Thymus (tissue), 11 donors: ENCODE measurements around the gene LRP1. TPM values are rescaled to one million over a fixed set of nuclear protein-coding genes. Genes with fewer than 3 reads are reported as not detected.

Experiments used
- DNase-seq, 9 donors: peaks; one replicate each; pipeline ENCODE4 v3.0.0-alpha.2; 2013; ENCODE audit warnings: low spot score in 9 of 9, low read depth in 6 of 9, missing footprints in 1 of 9
- H3K27ac ChIP-seq, 2 donors: one replicate each; pipeline ENCODE4 v1.5.1; 2013; ENCODE audit warnings: control low read depth in 1 of 2, low read depth in 1 of 2, low read length in 1 of 2, mild to moderate bottlenecking in 1 of 2, moderate library complexity in 1 of 2
- H3K27me3 ChIP-seq, 2 donors: one replicate each; pipeline ENCODE4 v1.5.1; 2013; ENCODE audit warnings: low read length in 1 of 2; ENCODE audit not compliant: control insufficient read depth in 2 of 2, insufficient read depth in 1 of 2
- H3K36me3 ChIP-seq, 2 donors: one replicate each; pipeline ENCODE4 v1.5.1; 2013; ENCODE audit warnings: low read length in 1 of 2, mild to moderate bottlenecking in 1 of 2, moderate library complexity in 1 of 2; ENCODE audit not compliant: control insufficient read depth in 2 of 2, insufficient read depth in 2 of 2
- H3K4me1 ChIP-seq, 2 donors: one replicate each; pipeline ENCODE4 v1.5.1; 2013; ENCODE audit warnings: low read length in 2 of 2; ENCODE audit not compliant: control insufficient read depth in 2 of 2, insufficient read depth in 2 of 2
- H3K4me3 ChIP-seq, 2 donors: one replicate each; pipeline ENCODE4 v1.5.1; 2013; ENCODE audit warnings: low read length in 2 of 2, control low read depth in 1 of 2, mild to moderate bottlenecking in 1 of 2
- H3K9me3 ChIP-seq, 2 donors: one replicate each; pipeline ENCODE4 v1.5.1; 2013; ENCODE audit warnings: low read length in 1 of 2, mild to moderate bottlenecking in 1 of 2; ENCODE audit not compliant: control insufficient read depth in 2 of 2, insufficient read depth in 1 of 2
- WGBS: extraction: QIAGEN DNeasy Blood & Tissue Kit; methylation state at CpG from one replicate; pipeline ENCODE4 v1.1.7; 2013; 5-methylcytosine and 5-hydroxymethylcytosine counted together
- polyA plus RNA-seq: library from polyadenylated mRNA; stranded (reverse); fragments of 200-250 nt; gene quantifications from one replicate; pipeline ENCODE4 v1.2.3, GENCODE V29; 2013
- total RNA-seq: library from RNA; stranded (reverse); fragments of 120-200 nt; gene quantifications from one replicate; pipeline ENCODE4 v1.2.4, GENCODE V29; 2013
- donor health status: healthy.

The LRP1 gene
- total and polyA plus RNA-seq, 2 donors: 4.5 to 22.6 TPM

- WGBS: 76% methylated on average over 7 of the region's 7 CpGs
- H3K4me1 ChIP-seq: peaks cover 11 to 39% of the 10 kb centered on the region in 2 donors
Measured at GRCh38 chr12:57109207-57110103, 18.8 kb upstream of the LRP1 start.

GRCh38 chr12:57110104-57111030 lies 17.9 kb upstream of the LRP1 start:
- H3K36me3 ChIP-seq: peaks cover 29 to 30% of the 10 kb centered on the region in 2 donors
- 4% methylated on average over 28 of the region's 28 CpGs for WGBS

More at GRCh38 chr12:57109207-57110103, 18.8 kb upstream of the LRP1 start:
- Histone ChIP-seq H3K27me3 (no peaks in the 10 kb centered on the region), H3K27ac (peak overlapping the region; percentile 98), H3K36me3 (peaks cover 38 to 39% of the 10 kb centered on the region in 2 donors), H3K9me3 (peaks cover 0 to 4% of the 10 kb centered on the region in 2 donors), H3K4me3 (peak overlapping the region; percentile 52 to 75)
- DNase-seq: no peak

GRCh38 chr12:57111031-57111734 lies 17.1 kb upstream of the LRP1 start, which contains the start of gene STAT6:
Gene STAT6, minus strand, starts transcription at chr12:57111362. Its CDS starts 3,084 bp downstream, at chr12:57108278.
- H3K27me3 ChIP-seq: no peaks in the 10 kb centered on the region
- H3K36me3 ChIP-seq: peaks cover 21 to 22% of the 10 kb centered on the region in 2 donors
- peak within 1 kb of the TSS; percentile 52 to 75 for H3K4me3 ChIP-seq
- DNase-seq: peak in 7 of 9 donors; percentile 49 to 96 (median 87)
- under 1% methylated on average over 13 of the region's 13 CpGs for WGBS
- peaks cover 0 to 4% of the 10 kb centered on the region in 2 donors for H3K9me3 ChIP-seq
- H3K4me1 ChIP-seq: peaks cover 11 to 39% of the 10 kb centered on the region in 2 donors
- H3K27ac ChIP-seq: peak within 1 kb of the TSS; percentile 98

More at GRCh38 chr12:57110104-57111030, 17.9 kb upstream of the LRP1 start:
- H3K9me3 ChIP-seq: peaks cover 0 to 4% of the 10 kb centered on the region in 2 donors
- DNase-seq: peak in 5 of 9 donors; percentile 63 to 77 (median 66)
- H3K27me3 ChIP-seq: no peaks in the 10 kb centered on the region
- peak overlapping the region; percentile 98 for H3K27ac ChIP-seq
- H3K4me3 ChIP-seq: peak overlapping the region; percentile 52 to 75
- peaks cover 11 to 39% of the 10 kb centered on the region in 2 donors for H3K4me1 ChIP-seq

GRCh38 chr12:57112492-57113294 lies 15.6 kb upstream of the LRP1 start:
- WGBS: 76% methylated on average over 9 of the region's 9 CpGs
- Histone ChIP-seq H3K4me1 (peaks cover 11 to 39% of the 10 kb centered on the region in 2 donors), H3K27ac (peak overlapping the region; percentile 98), H3K36me3 (peaks cover 6 to 8% of the 10 kb centered on the region in 2 donors), H3K4me3 (peak overlapping the region; percentile 52 to 75), H3K9me3 (peaks cover 0 to 4% of the 10 kb centered on the region in 2 donors), H3K27me3 (no peaks in the 10 kb centered on the region)
- peak in 2 of 9 donors; percentile 96 to 97 for DNase-seq

GRCh38 chr12:57116580-57117281 lies 11.6 kb upstream of the LRP1 start:
- Histone ChIP-seq H3K36me3 (no peaks in the 10 kb centered on the region), H3K4me3 (no peak overlapping the region)

GRCh38 chr12:57118711-57119271 lies 9.5 kb upstream of the LRP1 start:
- 90% methylated on average over 1 of the region's 1 CpG for WGBS
- no peak for DNase-seq
- no peaks in the 10 kb centered on the region for H3K27me3 ChIP-seq
- no peak overlapping the region for H3K27ac ChIP-seq
- H3K36me3 ChIP-seq: no peaks in the 10 kb centered on the region
- no peak overlapping the region for H3K4me3 ChIP-seq
- no peaks in the 10 kb centered on the region for H3K4me1 ChIP-seq
- peaks cover 0 to under 1% of the 10 kb centered on the region in 2 donors for H3K9me3 ChIP-seq

More at GRCh38 chr12:57116580-57117281, 11.6 kb upstream of the LRP1 start:
- no peaks in the 10 kb centered on the region for H3K9me3 ChIP-seq
- H3K4me1 ChIP-seq: peaks cover 4 to 8% of the 10 kb centered on the region in 2 donors
- no peak for DNase-seq
- WGBS: 98% methylated on average over 5 of the region's 5 CpGs
- no peaks in the 10 kb centered on the region for H3K27me3 ChIP-seq
- H3K27ac ChIP-seq: no peak overlapping the region

GRCh38 chr12:57119294-57120085 lies 8.8 kb upstream of the LRP1 start:
- DNase-seq: no peak
- H3K27me3 ChIP-seq: peaks cover 2 to 3% of the 10 kb centered on the region in 2 donors
- H3K4me3 ChIP-seq: no peak overlapping the region
- peaks cover 0 to 1% of the 10 kb centered on the region in 2 donors for H3K9me3 ChIP-seq
- no peaks in the 10 kb centered on the region for H3K36me3 ChIP-seq
- no peaks in the 10 kb centered on the region for H3K4me1 ChIP-seq
- H3K27ac ChIP-seq: no peak overlapping the region
- WGBS: 92% methylated on average over 5 of the region's 5 CpGs
